GM10248 (cell line): ENCODE results near the gene PLOD1.
A peak's percentile ranks its signal among the peaks of the same experiment; 100 is the strongest.

Source experiments
- CTCF ChIA-PET: fragments of 300-600 bp; sonication (Branson Sonifier 250); formaldehyde crosslinking; extraction: SDS; loops from one replicate; lab custom pipeline; 2021; ENCODE audit warnings: antibody characterized with exemption; lab: Yijun Ruan, JAX
- POLR2A ChIA-PET: fragments of 350-650 bp; sonication (Branson Sonifier 250); formaldehyde crosslinking; extraction: SDS; loops from one replicate; lab custom pipeline; 2020; ENCODE audit warnings: antibody characterized with exemption; lab: Yijun Ruan, JAX
- DNase-seq: peaks from one replicate; pipeline ENCODE4 v3.0.0; 2012; ENCODE audit errors: extremely low spot score
- TF ChIP-seq, protein P1 (sequence below): IDR thresholded peaks from 2 replicates; pipeline ENCODE4 v1.5.1; 2012; ENCODE audit warnings: mild to moderate bottlenecking, low read depth; ENCODE audit errors: extremely low read depth, missing control alignments, control extremely low read depth

Gene PLOD1

DNA sequence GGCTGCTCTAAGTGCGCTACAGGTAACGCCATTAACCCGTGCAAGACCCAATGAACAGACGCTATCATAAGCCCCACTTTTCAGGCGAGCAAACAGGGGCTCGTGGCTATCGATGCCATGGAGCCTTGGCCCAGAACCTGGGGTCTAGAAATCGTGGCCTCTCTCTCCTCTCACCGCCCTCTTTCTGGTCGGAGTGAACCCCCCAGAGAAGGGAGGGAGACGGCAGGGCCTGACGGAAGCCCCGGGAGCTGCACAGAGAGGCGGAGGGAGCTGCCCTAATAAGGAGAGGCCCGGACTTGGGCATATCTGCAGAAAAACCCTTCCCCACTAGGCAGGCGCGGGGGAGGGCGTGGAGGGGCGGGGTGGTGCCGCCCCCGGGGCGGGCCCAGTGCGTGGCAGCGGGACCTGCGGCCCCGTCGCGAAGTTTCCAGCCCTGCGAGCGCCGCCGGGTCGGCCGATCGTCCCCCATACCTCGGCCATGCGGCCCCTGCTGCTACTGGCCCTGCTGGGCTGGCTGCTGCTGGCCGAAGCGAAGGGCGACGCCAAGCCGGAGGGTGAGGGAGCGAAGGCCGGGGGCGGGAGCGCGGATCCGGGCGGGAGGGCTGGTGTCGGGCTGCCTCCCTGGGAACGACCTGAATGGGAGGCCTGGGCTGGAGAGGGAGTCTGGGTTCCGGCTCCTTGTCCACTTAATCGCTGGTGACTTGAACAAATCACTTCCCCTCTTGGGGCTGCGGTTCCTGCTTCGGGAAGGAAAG lies at the start of gene PLOD1:
Gene PLOD1, plus strand, starts transcription at position 416 of the 755 bp plus-strand sequence. Its CDS starts 63 bp downstream, at position 479.
- CTCF ChIA-PET, result interaction anchor here (1.0 kb wide), 1 partner anchor 32 kb away, joined by 4 read pairs; no protein-coding TSS in a partner anchor
- POLR2A ChIA-PET, result interaction anchor here (0.8 to 1.0 kb wide), 3 partner anchors 25 to 33 kb away, joined by 3 to 9 read pairs (median 4); no protein-coding TSS in a partner anchor
- DNase-seq, result peak; percentile 95
- TF ChIP-seq, protein P1, sequence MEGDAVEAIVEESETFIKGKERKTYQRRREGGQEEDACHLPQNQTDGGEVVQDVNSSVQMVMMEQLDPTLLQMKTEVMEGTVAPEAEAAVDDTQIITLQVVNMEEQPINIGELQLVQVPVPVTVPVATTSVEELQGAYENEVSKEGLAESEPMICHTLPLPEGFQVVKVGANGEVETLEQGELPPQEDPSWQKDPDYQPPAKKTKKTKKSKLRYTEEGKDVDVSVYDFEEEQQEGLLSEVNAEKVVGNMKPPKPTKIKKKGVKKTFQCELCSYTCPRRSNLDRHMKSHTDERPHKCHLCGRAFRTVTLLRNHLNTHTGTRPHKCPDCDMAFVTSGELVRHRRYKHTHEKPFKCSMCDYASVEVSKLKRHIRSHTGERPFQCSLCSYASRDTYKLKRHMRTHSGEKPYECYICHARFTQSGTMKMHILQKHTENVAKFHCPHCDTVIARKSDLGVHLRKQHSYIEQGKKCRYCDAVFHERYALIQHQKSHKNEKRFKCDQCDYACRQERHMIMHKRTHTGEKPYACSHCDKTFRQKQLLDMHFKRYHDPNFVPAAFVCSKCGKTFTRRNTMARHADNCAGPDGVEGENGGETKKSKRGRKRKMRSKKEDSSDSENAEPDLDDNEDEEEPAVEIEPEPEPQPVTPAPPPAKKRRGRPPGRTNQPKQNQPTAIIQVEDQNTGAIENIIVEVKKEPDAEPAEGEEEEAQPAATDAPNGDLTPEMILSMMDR, result no peak

DNA sequence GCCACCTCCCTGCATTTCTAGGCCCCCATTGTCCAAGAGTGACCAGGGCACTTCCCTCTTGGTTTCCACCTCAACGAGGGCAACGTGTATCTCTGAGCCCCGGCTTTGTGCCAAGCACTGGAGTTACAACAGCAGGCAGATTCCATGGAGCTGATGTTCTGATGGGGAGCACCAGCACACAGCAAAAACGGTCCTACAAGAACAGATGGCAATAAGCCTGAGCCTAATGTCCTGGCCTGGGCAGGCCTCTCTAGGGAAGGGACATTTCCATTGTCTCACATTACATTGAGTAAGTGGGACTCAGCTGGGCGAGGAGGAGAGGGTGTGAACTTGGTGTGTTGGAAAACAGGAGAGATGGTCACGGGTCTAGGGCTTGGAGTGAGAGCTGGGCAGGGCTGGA lies 48.6 kb upstream of the PLOD1 start:
- ChIA-PET POLR2A (interaction anchor here (1.2 kb wide), 1 partner anchor 24 kb away, joined by 4 read pairs; no protein-coding TSS in a partner anchor), CTCF (no interaction called here)
- DNase-seq, result no peak
- TF ChIP-seq, protein P1, result no peak

DNA sequence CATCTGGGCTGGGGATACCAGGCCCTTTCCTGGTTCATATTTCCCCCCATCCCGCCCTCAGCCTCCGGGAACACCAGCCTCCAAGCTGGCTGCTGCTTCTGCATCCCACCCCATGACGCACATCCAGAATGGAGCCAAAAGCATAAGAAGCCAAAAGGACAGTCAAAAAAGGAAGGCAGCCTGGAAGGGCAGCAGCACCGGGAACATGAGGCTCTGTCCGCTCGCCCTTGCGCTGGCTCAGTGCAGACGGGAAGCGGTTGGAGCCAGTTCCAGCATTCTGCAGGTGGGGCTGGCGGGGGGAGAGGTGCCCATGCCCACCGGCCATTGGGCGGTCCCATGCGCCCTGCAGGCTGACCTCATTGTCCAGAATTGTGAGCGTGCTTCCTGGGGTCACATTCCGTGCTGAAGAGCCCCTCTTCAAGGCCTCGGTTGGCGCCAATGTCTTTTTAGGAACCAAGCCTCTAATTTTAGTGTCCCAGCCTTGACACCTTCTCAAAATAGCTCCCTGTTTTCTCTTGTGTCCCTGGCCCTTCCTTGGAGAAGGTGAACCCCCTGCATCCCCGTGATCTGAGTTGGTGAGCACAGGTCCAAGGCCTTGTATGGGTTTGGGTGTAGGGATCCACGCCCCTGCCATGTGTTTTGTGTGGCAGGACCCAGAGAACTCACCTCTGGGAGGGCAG lies 47.4 kb upstream of the PLOD1 start:
- DNase-seq, result no peak
- ChIA-PET POLR2A (interaction anchor here (1.2 kb wide), 1 partner anchor 22 kb away, joined by 4 read pairs; no protein-coding TSS in a partner anchor), CTCF (interaction anchor here (1.4 kb wide), 1 partner anchor 9 kb away, joined by 3 read pairs; no protein-coding TSS in a partner anchor)
- TF ChIP-seq, protein P1, result no peak

DNA sequence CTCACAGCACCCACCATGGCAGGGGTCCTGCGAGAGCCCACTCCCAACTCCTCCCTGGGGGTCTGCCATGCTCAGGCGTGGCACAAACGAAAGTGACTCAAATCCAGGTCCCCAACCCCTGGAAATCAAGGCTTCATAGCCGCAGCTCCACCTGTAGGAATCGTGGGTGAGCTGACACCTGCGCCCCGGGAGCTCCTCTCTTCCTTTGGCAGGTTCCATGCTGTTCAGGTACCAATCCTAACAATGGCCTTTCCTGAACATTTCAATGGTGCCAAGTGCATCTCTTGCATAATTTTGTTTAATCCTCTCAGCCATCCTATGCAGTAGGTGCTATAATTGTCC lies 46.9 kb upstream of the PLOD1 start:
- CTCF ChIA-PET, result interaction anchor here (1.4 kb wide), 1 partner anchor 8 kb away, joined by 3 read pairs; no protein-coding TSS in a partner anchor

DNA sequence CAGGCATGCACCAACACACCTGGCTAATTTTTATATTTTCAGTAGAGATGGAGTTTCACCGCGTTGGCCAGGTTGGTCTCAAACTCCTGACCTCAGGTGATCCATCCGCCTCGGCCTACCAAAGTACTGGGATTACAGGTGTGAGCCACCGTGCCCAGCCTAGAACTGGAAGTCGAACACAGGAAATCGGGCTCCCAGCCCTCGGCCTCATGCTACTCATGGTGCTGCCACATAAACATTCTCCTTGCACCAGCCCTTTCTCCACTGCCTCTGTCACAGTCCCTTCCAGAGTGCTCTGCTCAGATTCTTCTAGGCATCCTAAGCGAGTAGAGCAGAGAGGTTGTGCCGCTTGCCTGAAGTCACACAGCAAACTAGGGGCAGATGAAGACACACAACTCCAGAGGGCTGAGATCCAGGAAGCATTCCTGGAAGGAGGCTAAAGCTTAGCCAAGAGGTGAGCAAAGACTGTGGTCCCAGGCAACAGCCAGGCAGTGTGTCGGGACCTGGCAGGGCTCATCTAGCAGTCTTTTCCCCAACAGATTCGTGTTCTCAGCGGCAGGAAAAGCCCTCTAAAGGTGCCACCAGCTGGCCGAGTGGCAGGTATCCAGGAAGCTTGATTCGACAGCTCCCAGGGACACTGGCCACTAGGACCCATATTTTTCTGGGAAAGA lies 46.2 kb upstream of the PLOD1 start:
- TF ChIP-seq, protein P1, result no peak
- CTCF ChIA-PET, result interaction anchor here (1.4 kb wide), 1 partner anchor 8 kb away, joined by 3 read pairs; no protein-coding TSS in a partner anchor
- no peak for DNase-seq
- POLR2A ChIA-PET, result no interaction called here

More for the DNA sequence above, 46.9 kb upstream of the PLOD1 start:
- TF ChIP-seq, protein P1, result no peak
- POLR2A ChIA-PET, result no interaction called here
- DNase-seq, result no peak

DNA sequence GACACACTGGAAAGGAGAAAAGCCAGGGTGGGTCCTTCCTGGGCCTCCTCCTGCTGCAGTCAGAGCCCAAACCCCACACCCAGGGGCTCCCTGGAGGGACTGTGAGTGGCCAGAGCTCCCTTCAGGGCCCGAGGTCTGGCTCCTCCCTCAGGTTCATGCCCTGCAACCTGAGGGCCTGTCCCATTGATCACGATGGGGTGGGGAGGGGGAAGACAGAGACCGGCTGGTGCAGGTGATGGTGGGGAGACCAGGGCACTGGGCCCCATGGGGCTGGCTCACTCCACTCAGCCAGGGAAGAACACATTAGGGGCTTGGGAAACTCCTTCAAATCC lies 45.7 kb upstream of the PLOD1 start:
- ChIA-PET POLR2A (no interaction called here), CTCF (interaction anchor here (1.3 kb wide), 1 partner anchor 19 kb away, joined by 3 read pairs; no protein-coding TSS in a partner anchor)
- TF ChIP-seq, protein P1, result no peak
- no peak for DNase-seq
